HEK293 (cell line): ENCODE results near the gene TIMM21.

ENCODE experiments used
- EGR2 ChIP-seq: fragments of 450-650 bp; formaldehyde crosslinking; IDR thresholded peaks from 2 replicates; pipeline ENCODE4 v1.5.1; 2016; ENCODE audit warnings: low read depth, missing biosample characterization, missing genetic modification characterization
- GFI1B ChIP-seq: fragments of 450-650 bp; formaldehyde crosslinking; IDR thresholded peaks from 2 replicates; pipeline ENCODE4 v1.5.1; 2016; ENCODE audit warnings: missing biosample characterization, missing genetic modification characterization
- GLIS2 ChIP-seq: fragments of 450-650 bp; formaldehyde crosslinking; IDR thresholded peaks from 2 replicates; pipeline ENCODE4 v1.5.1; 2016; ENCODE audit warnings: missing biosample characterization, missing genetic modification characterization
- KLF10 ChIP-seq: fragments of 450-650 bp; IDR thresholded peaks from 2 replicates; pipeline ENCODE4 v1.5.1; 2018; ENCODE audit warnings: missing biosample characterization, mild to moderate bottlenecking, missing genetic modification characterization
- KLF17 ChIP-seq: fragments of 450-650 bp; formaldehyde crosslinking; IDR thresholded peaks from 2 replicates; pipeline ENCODE4 v1.5.1; 2016; ENCODE audit warnings: missing biosample characterization, missing genetic modification characterization
- OVOL3 ChIP-seq: fragments of 450-650 bp; formaldehyde crosslinking; IDR thresholded peaks from 2 replicates; pipeline ENCODE4 v1.5.1; 2016; ENCODE audit warnings: missing biosample characterization, missing genetic modification characterization
- PATZ1 ChIP-seq: fragments of 450-650 bp; formaldehyde crosslinking; IDR thresholded peaks from 2 replicates; pipeline ENCODE4 v1.5.1; 2016; ENCODE audit warnings: missing biosample characterization, missing genetic modification characterization
- SP2 ChIP-seq: fragments of 450-650 bp; formaldehyde crosslinking; IDR thresholded peaks from 2 replicates; pipeline ENCODE4 v1.5.1; 2016; ENCODE audit warnings: missing biosample characterization, missing genetic modification characterization
- ZBTB10 ChIP-seq: fragments of 450-650 bp; formaldehyde crosslinking; IDR thresholded peaks from 2 replicates; pipeline ENCODE4 v1.5.1; 2016; ENCODE audit warnings: missing biosample characterization, missing genetic modification characterization
- ZBTB11 ChIP-seq: fragments of 450-650 bp; formaldehyde crosslinking; conservative IDR thresholded peaks from 2 replicates; pipeline ENCODE4 v1.5.1; 2016; ENCODE audit warnings: low read depth, missing biosample characterization, missing genetic modification characterization
- ZBTB7A ChIP-seq: fragments of 450-650 bp; formaldehyde crosslinking; IDR thresholded peaks from 2 replicates; pipeline ENCODE4 v1.5.1; 2016; ENCODE audit warnings: low read depth, missing biosample characterization, missing genetic modification characterization
- ZBTB8A ChIP-seq: fragments of 450-650 bp; formaldehyde crosslinking; IDR thresholded peaks from 2 replicates; pipeline ENCODE4 v1.5.1; 2016; ENCODE audit warnings: missing biosample characterization, missing genetic modification characterization
- ZEB2 ChIP-seq: fragments of 450-650 bp; formaldehyde crosslinking; IDR thresholded peaks from 2 replicates; pipeline ENCODE4 v1.5.1; 2016; ENCODE audit warnings: missing biosample characterization, missing genetic modification characterization
- ZFHX2 ChIP-seq: fragments of 450-650 bp; formaldehyde crosslinking; conservative IDR thresholded peaks from 2 replicates; pipeline ENCODE4 v1.5.1; 2016; ENCODE audit warnings: missing biosample characterization, missing genetic modification characterization
- ZNF169 ChIP-seq: fragments of 450-650 bp; formaldehyde crosslinking; IDR thresholded peaks from 2 replicates; pipeline ENCODE4 v1.5.1; 2016; ENCODE audit warnings: missing biosample characterization, missing genetic modification characterization
- ZNF184 ChIP-seq: fragments of 450-650 bp; IDR thresholded peaks from 2 replicates; pipeline ENCODE4 v1.5.1; 2018; ENCODE audit warnings: missing biosample characterization, mild to moderate bottlenecking, missing genetic modification characterization
- ZNF2 ChIP-seq: fragments of 450-650 bp; formaldehyde crosslinking; IDR thresholded peaks from 2 replicates; pipeline ENCODE4 v1.5.1; 2016; ENCODE audit warnings: missing biosample characterization, missing genetic modification characterization
- ZNF211 ChIP-seq: fragments of 450-650 bp; formaldehyde crosslinking; IDR thresholded peaks from 2 replicates; pipeline ENCODE4 v1.5.1; 2016; ENCODE audit warnings: low read depth, missing biosample characterization, missing genetic modification characterization
- ZNF292 ChIP-seq: fragments of 450-650 bp; formaldehyde crosslinking; IDR thresholded peaks from 2 replicates; pipeline ENCODE4 v1.5.1; 2016; ENCODE audit warnings: low read depth, missing biosample characterization, missing genetic modification characterization, borderline replicate concordance
- ZNF324 ChIP-seq: fragments of 450-650 bp; formaldehyde crosslinking; IDR thresholded peaks from 2 replicates; pipeline ENCODE4 v1.5.1; 2016; ENCODE audit warnings: missing biosample characterization, missing genetic modification characterization
- ZNF394 ChIP-seq: fragments of 450-650 bp; formaldehyde crosslinking; IDR thresholded peaks from 2 replicates; pipeline ENCODE4 v1.5.1; 2016; ENCODE audit warnings: missing biosample characterization, missing genetic modification characterization, mild to moderate bottlenecking, moderate library complexity, borderline replicate concordance
- ZNF488 ChIP-seq: fragments of 450-650 bp; formaldehyde crosslinking; IDR thresholded peaks from 2 replicates; pipeline ENCODE4 v1.5.1; 2016; ENCODE audit warnings: missing biosample characterization, missing genetic modification characterization
- ZNF510 ChIP-seq: fragments of 450-650 bp; formaldehyde crosslinking; IDR thresholded peaks from 2 replicates; pipeline ENCODE4 v1.5.1; 2018; ENCODE audit warnings: mild to moderate bottlenecking, missing genetic modification characterization, missing biosample characterization; ENCODE audit not compliant: insufficient replicate concordance
- ZSCAN30 ChIP-seq: fragments of 450-650 bp; IDR thresholded peaks from 2 replicates; pipeline ENCODE4 v1.5.1; 2018; ENCODE audit warnings: missing biosample characterization, mild to moderate bottlenecking, missing genetic modification characterization, moderate library complexity

TIMM21 gene

GRCh38 chr18:74147779-74148542 is at the start of gene TIMM21, which contains the start of gene FBXO15 (continued):
- TF ChIP-seq ZBTB7A (tag by site-specific recombination) (no peak), ZNF488 (tag by site-specific recombination) (no peak), ZNF211 (tag by site-specific recombination) (no peak), KLF10 (tag by site-specific recombination) (peak; percentile 8; the same call in 1 of the 2 replicates), ZFHX2 (tag by site-specific recombination) (peak; percentile 94), ZNF510 (tag by site-specific recombination) (no peak), ZEB2 (peak; percentile 46; the same call in 1 of the 2 replicates), ZBTB11 (peak; percentile 40; the same call in 1 of the 2 replicates), SP2 (tag by site-specific recombination) (peak; percentile 41), ZNF292 (tag by site-specific recombination) (no peak), PATZ1 (tag by site-specific recombination) (peak; percentile 72), ZBTB8A (no peak), ZSCAN30 (peak; percentile 65; the same call in 1 of the 2 replicates), EGR2 (tag by site-specific recombination) (peak; percentile 89), ZNF2 (peak; percentile 74; the same call in 1 of the 2 replicates), ZNF184 (tag by site-specific recombination) (no peak), KLF17 (tag by site-specific recombination) (no peak), ZNF324 (tag by site-specific recombination) (no peak), GFI1B (tag by site-specific recombination) (no peak), ZNF169 (no peak), ZNF394 (tag by site-specific recombination) (no peak; the same call in 1 of the 2 replicates), OVOL3 (peak; percentile 98), ZBTB10 (tag by site-specific recombination) (peak; percentile 87), GLIS2 (tag by site-specific recombination) (peak; percentile 27; the same call in 1 of the 2 replicates)
